OCI-LY1 (cell line): Measurements from ENCODE around the gene PITPNM3.

ENCODE experiments used
- H2AFZ ChIP-seq: fragments of 200-600 bp; sonication (generic), shearing (Covaris generic); 2 replicates; pipeline ENCODE4 v1.6.0; 2014; ENCODE audit warnings: antibody characterized with exemption, mild to moderate bottlenecking, low read length
- H3F3A ChIP-seq: fragments of 200-600 bp; sonication (generic), shearing (Covaris generic); 2 replicates; pipeline ENCODE4 v1.6.0; 2014; ENCODE audit warnings: mild to moderate bottlenecking, antibody characterized with exemption, low read length, moderate library complexity; ENCODE audit not compliant: insufficient read depth
- H3K27ac ChIP-seq: fragments of 200-600 bp; sonication (generic); 2 replicates; pipeline ENCODE4 v1.5.1; 2014; ENCODE audit warnings: low read length, mixed run types, mild to moderate bottlenecking, low read depth; ENCODE audit not compliant: poor library complexity, severe bottlenecking
- H3K27me3 ChIP-seq: fragments of 200-600 bp; sonication (generic); 2 replicates; pipeline ENCODE4 v1.6.0; 2014; ENCODE audit warnings: antibody characterized with exemption, mild to moderate bottlenecking, low read length, moderate library complexity; ENCODE audit not compliant: insufficient read depth
- H3K36me3 ChIP-seq: fragments of 200-600 bp; sonication (generic); 2 replicates; pipeline ENCODE4 v1.6.1; 2014; ENCODE audit warnings: mild to moderate bottlenecking, antibody characterized with exemption, low read length, moderate library complexity, mixed read lengths; ENCODE audit not compliant: insufficient read depth
- H3K4me1 ChIP-seq: fragments of 200-600 bp; sonication (generic); 2 replicates; pipeline ENCODE4 v1.5.1; 2014; ENCODE audit warnings: mild to moderate bottlenecking, low read length, moderate library complexity; ENCODE audit not compliant: insufficient read depth, severe bottlenecking
- H3K4me2 ChIP-seq: fragments of 200-600 bp; sonication (generic), shearing (Covaris generic); 2 replicates; pipeline ENCODE4 v1.6.1; 2014; ENCODE audit warnings: low read length
- H3K4me3 ChIP-seq: fragments of 200-600 bp; sonication (generic); 2 replicates; pipeline ENCODE4 v1.5.1; 2014; ENCODE audit warnings: low read length, low read depth, mild to moderate bottlenecking, mixed read lengths; ENCODE audit not compliant: poor library complexity, severe bottlenecking
- H3K79me2 ChIP-seq: fragments of 200-600 bp; shearing (Covaris generic); 2 replicates; pipeline ENCODE4 v1.6.1; 2016; ENCODE audit warnings: mixed run types, low read length, mixed read lengths; ENCODE audit not compliant: insufficient read depth
- H3K9ac ChIP-seq: fragments of 200-600 bp; sonication (generic), shearing (Covaris generic); 2 replicates; pipeline ENCODE4 v1.6.1; 2014; ENCODE audit warnings: mild to moderate bottlenecking, low read length, mixed read lengths
- H3K9me2 ChIP-seq: fragments of 200-600 bp; sonication (generic), shearing (Covaris generic); 2 replicates; pipeline ENCODE4 v1.6.1; 2014; ENCODE audit warnings: low read depth, mild to moderate bottlenecking, low read length, mixed read lengths
- H3K9me3 ChIP-seq: fragments of 200-600 bp; shearing (Covaris generic); 2 replicates; pipeline ENCODE4 v1.6.1; 2014; ENCODE audit warnings: low read length, mixed read lengths
- H4K20me1 ChIP-seq: fragments of 200-600 bp; sonication (generic), shearing (Covaris generic); 2 replicates; pipeline ENCODE4 v1.6.0; 2016; ENCODE audit warnings: mild to moderate bottlenecking, low read length; ENCODE audit not compliant: insufficient read depth
- CTCF ChIP-seq: fragments of 200-600 bp; sonication (generic), shearing (Covaris generic); IDR thresholded peaks from 2 replicates; pipeline ENCODE4 v1.5.1; 2017; ENCODE audit warnings: mild to moderate bottlenecking, antibody characterized with exemption, low read length, moderate library complexity, mixed read lengths
- EZH2 ChIP-seq: fragments of 200-600 bp; sonication (generic), shearing (Covaris generic); IDR thresholded peaks from 2 replicates; pipeline ENCODE4 v1.8.0; 2017; ENCODE audit warnings: borderline replicate concordance, mixed run types, mild to moderate bottlenecking, antibody characterized with exemption, low read length, moderate library complexity, mixed read lengths

Gene PITPNM3

GRCh38 chr17:6475411-6475810, 80.9 kb downstream of the PITPNM3 start:
- no peak overlapping the region for H3K4me3 ChIP-seq
- H3K27me3 ChIP-seq: 0 out of 2 replicates have a peak, but pooled peaks cover 5% of the 10 kb centered on the region
- H3F3A ChIP-seq: no peaks in the 10 kb centered on the region
- no peak overlapping the region for H3K27ac ChIP-seq
- H3K9me2 ChIP-seq: no peaks in the 10 kb centered on the region
- no peaks in the 10 kb centered on the region for H3K36me3 ChIP-seq
- no peak overlapping the region for H2AFZ ChIP-seq
- no peaks in the 10 kb centered on the region for H3K4me1 ChIP-seq
- H3K9me3 ChIP-seq: no peaks in the 10 kb centered on the region
- no peak for TF ChIP-seq CTCF
- TF ChIP-seq EZH2: no peak
- H3K9ac ChIP-seq: no peak overlapping the region
- no peaks in the 10 kb centered on the region for H3K79me2 ChIP-seq
- no peaks in the 10 kb centered on the region for H4K20me1 ChIP-seq
- no peak overlapping the region for H3K4me2 ChIP-seq

DNA sequence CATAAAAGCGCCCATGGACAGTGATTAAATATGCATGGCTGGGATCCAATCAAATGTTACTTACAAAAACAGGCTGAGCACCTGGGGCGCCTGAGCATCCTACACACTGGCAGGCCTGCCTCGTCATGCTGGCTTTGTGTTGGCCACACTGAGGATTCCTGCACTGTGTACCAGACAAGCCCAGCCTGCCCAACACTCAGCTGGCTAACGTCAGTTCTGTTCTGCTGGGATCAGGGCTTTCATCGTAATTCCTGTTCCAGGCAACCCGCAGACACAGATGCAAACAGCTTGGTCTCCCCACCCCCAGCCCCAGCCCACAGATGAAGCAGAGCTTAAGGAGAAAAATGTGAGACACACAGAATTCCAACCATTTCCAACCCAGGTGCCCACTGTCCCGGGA, 81.4 kb downstream of the PITPNM3 start:
- Histone ChIP-seq H3K9ac (no peak overlapping the region), H3K9me3 (no peaks in the 10 kb centered on the region), H3K27me3 (0 out of 2 replicates have a peak, but pooled peaks cover 5% of the 10 kb centered on the region), H3K36me3 (no peaks in the 10 kb centered on the region), H2AFZ (no peak overlapping the region), H3K27ac (no peak overlapping the region), H3K79me2 (no peaks in the 10 kb centered on the region), H3K4me2 (no peak overlapping the region), H3K4me1 (no peaks in the 10 kb centered on the region), H3K4me3 (no peak overlapping the region), H4K20me1 (no peaks in the 10 kb centered on the region), H3F3A (no peaks in the 10 kb centered on the region), H3K9me2 (no peaks in the 10 kb centered on the region)
- TF ChIP-seq CTCF (no peak), EZH2 (no peak)

DNA sequence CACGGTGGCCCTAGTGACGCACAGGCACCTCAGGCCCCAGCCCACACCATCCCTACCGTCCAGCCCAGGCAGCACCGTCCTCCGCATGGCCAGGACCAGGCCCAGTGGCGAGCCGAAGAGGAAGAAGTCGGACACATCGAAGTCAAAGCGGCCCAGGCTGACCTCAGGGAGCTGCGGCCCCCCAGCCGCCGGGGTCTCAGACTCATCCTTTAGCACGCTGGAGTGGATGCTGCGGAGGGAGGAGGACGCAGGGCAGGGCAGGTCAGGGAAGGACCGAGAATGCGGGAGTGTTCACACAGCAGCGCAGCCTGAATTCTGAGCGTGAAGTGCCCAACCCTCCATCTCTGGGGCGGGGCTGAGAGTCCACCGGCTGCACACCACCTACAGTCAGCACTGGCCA, 82.0 kb downstream of the PITPNM3 start:
- H3K79me2 ChIP-seq: no peaks in the 10 kb centered on the region
- no peak overlapping the region for H3K4me2 ChIP-seq
- no peak overlapping the region for H3K9ac ChIP-seq
- TF ChIP-seq CTCF (no peak), EZH2 (no peak)
- H3K9me3 ChIP-seq: no peaks in the 10 kb centered on the region
- H3K9me2 ChIP-seq: no peaks in the 10 kb centered on the region
- no peaks in the 10 kb centered on the region for H3F3A ChIP-seq
- no peak overlapping the region for H3K27ac ChIP-seq
- no peaks in the 10 kb centered on the region for H4K20me1 ChIP-seq
- H3K4me3 ChIP-seq: no peak overlapping the region
- H3K27me3 ChIP-seq: 0 out of 2 replicates have a peak, but pooled peaks cover 5% of the 10 kb centered on the region
- H3K36me3 ChIP-seq: no peaks in the 10 kb centered on the region
- H3K4me1 ChIP-seq: no peaks in the 10 kb centered on the region
- no peak overlapping the region for H2AFZ ChIP-seq
